ENCODE data around the gene KLHL12. TPM values are rescaled to one million over a fixed set of nuclear protein-coding genes. Genes with fewer than 3 reads are reported as not detected.

KLHL12 gene
- total RNA-seq, 1 experiment from 2014 or later, result 17.8 TPM

- TF ChIP-seq, protein P1, sequence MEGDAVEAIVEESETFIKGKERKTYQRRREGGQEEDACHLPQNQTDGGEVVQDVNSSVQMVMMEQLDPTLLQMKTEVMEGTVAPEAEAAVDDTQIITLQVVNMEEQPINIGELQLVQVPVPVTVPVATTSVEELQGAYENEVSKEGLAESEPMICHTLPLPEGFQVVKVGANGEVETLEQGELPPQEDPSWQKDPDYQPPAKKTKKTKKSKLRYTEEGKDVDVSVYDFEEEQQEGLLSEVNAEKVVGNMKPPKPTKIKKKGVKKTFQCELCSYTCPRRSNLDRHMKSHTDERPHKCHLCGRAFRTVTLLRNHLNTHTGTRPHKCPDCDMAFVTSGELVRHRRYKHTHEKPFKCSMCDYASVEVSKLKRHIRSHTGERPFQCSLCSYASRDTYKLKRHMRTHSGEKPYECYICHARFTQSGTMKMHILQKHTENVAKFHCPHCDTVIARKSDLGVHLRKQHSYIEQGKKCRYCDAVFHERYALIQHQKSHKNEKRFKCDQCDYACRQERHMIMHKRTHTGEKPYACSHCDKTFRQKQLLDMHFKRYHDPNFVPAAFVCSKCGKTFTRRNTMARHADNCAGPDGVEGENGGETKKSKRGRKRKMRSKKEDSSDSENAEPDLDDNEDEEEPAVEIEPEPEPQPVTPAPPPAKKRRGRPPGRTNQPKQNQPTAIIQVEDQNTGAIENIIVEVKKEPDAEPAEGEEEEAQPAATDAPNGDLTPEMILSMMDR (conservative IDR thresholded peaks at IDR 0.05; ENCODE audit: low read depth, low read length), result no peak
- TF ChIP-seq EZH2 (IDR thresholded peaks at IDR 0.05; ENCODE audit: borderline replicate concordance, low read depth, low read length, poor library complexity, severe bottlenecking), result no peak
- peak overlapping the region; percentile 84 for H3K27ac ChIP-seq (ENCODE audit: low read depth, low read length, poor library complexity, severe bottlenecking)
- CTCF ChIA-PET, result no interaction called here
Observed at GRCh38 chr1:202888221-202888530, 38.9 kb downstream of the KLHL12 start.

DNA sequence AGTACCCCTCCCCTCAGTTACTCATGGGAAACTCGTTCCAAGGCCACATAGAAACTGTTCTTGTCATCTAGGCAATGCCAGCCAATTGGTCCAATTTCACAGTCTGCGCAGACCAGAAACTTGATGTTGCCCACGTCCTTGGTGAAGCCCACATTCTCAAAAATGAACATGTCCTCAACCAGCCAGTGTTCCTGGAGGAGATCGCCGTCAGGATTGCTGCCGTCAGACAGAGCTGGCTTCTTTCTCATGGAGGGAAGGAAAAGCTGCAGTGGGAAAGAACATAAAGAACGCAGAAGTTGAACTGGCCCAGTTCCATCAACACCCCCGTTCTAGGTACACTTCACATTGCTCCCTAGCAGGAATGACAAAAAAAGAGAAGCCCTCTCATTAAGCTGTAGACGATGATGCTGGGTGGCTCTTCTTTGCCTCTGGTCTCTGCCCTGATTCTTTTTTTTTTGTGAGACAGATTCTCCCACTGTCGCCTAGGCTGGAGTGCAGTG, 46.0 kb downstream of the KLHL12 start:
- DNase-seq (ENCODE audit: low spot score), result no peak
- no TSS peak for BruUV-seq (replicated peaks)
- Histone ChIP-seq H3K27me3 (replicated peaks; ENCODE audit: insufficient read depth, low read depth, low read length, poor library complexity) (no peaks in the 10 kb centered on the region), H3K27ac (ENCODE audit: low read depth, low read length, poor library complexity, severe bottlenecking) (no peak overlapping the region), H3K36me3 (ENCODE audit: insufficient read depth, low read length, poor library complexity, severe bottlenecking) (peaks cover 11% of the 10 kb centered on the region), H3K4me1 (ENCODE audit: insufficient read depth, low read length, poor library complexity, severe bottlenecking) (no peaks in the 10 kb centered on the region), H3K9me3 (ENCODE audit: low read depth, low read length, poor library complexity, severe bottlenecking) (no peaks in the 10 kb centered on the region), H3K4me3 (ENCODE audit: low read depth, low read length, poor library complexity, severe bottlenecking) (no peak overlapping the region)
- intact Hi-C loops (cut with micrococcal nuclease; ENCODE audit: unreplicated experiment), result no loop called here
- CTCF ChIA-PET, result no interaction called here
- POLR2A ChIA-PET (ENCODE audit: low non-redundant PET), result no interaction called here
- no peak for TF ChIP-seq EZH2 (IDR thresholded peaks at IDR 0.05; ENCODE audit: borderline replicate concordance, low read depth, low read length, poor library complexity, severe bottlenecking)
- TF ChIP-seq, protein P1 (conservative IDR thresholded peaks at IDR 0.05; ENCODE audit: low read depth, low read length), result no peak

More at GRCh38 chr1:202888221-202888530, 38.9 kb downstream of the KLHL12 start:
- Histone ChIP-seq H3K4me1 (ENCODE audit: insufficient read depth, low read length, poor library complexity, severe bottlenecking) (no peaks in the 10 kb centered on the region), H3K4me3 (ENCODE audit: low read depth, low read length, poor library complexity, severe bottlenecking) (peak overlapping the region; percentile 73), H3K9me3 (ENCODE audit: low read depth, low read length, poor library complexity, severe bottlenecking) (no peaks in the 10 kb centered on the region), H3K36me3 (ENCODE audit: insufficient read depth, low read length, poor library complexity, severe bottlenecking) (peaks cover 11% of the 10 kb centered on the region), H3K27me3 (replicated peaks; ENCODE audit: insufficient read depth, low read depth, low read length, poor library complexity) (no peaks in the 10 kb centered on the region)
- BruUV-seq (replicated peaks), result no TSS peak
- intact Hi-C loops (cut with micrococcal nuclease; ENCODE audit: unreplicated experiment), result no loop called here
- no peak for DNase-seq (ENCODE audit: low spot score)
- POLR2A ChIA-PET (ENCODE audit: low non-redundant PET), result no interaction called here

DNA sequence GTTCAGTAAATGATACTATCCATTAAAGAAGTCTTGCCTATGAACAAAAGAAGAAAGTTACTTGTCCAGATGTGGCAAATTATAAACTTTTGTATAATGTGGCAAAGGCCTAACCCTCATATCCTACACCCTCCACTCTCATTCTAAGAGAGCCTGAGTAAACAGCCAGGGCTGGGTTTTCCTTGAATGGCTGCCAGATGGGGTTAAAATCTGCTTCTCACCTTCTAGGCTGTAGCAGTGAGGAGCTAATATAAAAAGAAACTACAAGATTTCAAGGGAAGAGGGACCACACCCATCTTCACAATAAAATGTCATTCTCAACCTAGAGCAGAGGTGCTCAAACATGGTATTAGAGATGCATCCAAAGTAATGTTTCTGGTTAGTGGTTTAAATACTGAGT, 47.0 kb downstream of the KLHL12 start:
- no peaks in the 10 kb centered on the region for H3K27me3 ChIP-seq (replicated peaks; ENCODE audit: insufficient read depth, low read depth, low read length, poor library complexity)
- no peaks in the 10 kb centered on the region for H3K4me1 ChIP-seq (ENCODE audit: insufficient read depth, low read length, poor library complexity, severe bottlenecking)
- DNase-seq (ENCODE audit: low spot score), result no peak
- no peaks in the 10 kb centered on the region for H3K9me3 ChIP-seq (ENCODE audit: low read depth, low read length, poor library complexity, severe bottlenecking)
- no TSS peak for BruUV-seq (replicated peaks)
- intact Hi-C loops (cut with micrococcal nuclease; ENCODE audit: unreplicated experiment), result no loop called here
- CTCF ChIA-PET, result no interaction called here
- H3K36me3 ChIP-seq (ENCODE audit: insufficient read depth, low read length, poor library complexity, severe bottlenecking), result peaks cover 11% of the 10 kb centered on the region
- POLR2A ChIA-PET (ENCODE audit: low non-redundant PET), result no interaction called here
- H3K4me3 ChIP-seq (ENCODE audit: low read depth, low read length, poor library complexity, severe bottlenecking), result no peak overlapping the region
- H3K27ac ChIP-seq (ENCODE audit: low read depth, low read length, poor library complexity, severe bottlenecking), result no peak overlapping the region
- TF ChIP-seq EZH2 (IDR thresholded peaks at IDR 0.05; ENCODE audit: borderline replicate concordance, low read depth, low read length, poor library complexity, severe bottlenecking), result no peak
- TF ChIP-seq, protein P1 (conservative IDR thresholded peaks at IDR 0.05; ENCODE audit: low read depth, low read length), result no peak
